Endothelial cell of umbilical vein (primary cell): ENCODE data around the gene HCFC1. TPM values are rescaled to one million over a fixed set of nuclear protein-coding genes. Genes with fewer than 3 reads are reported as not detected.

Experiments used
- BruUV-seq: library from RNA; stranded (reverse); fragments of 400-500 nt; replicated peaks from 2 replicates; lab custom pipeline; 2021; lab: Mats Ljungman, UMichigan
- CTCF ChIA-PET: fragments of 300-600, 350-600 bp; sonication (Branson Sonifier 250); formaldehyde crosslinking; loops from one replicate; lab custom pipeline; 2021; ENCODE audit warnings: antibody characterized with exemption, inconsistent platforms; lab: Charles Lee
- POLR2A ChIA-PET: fragments of 300-600, 350-600 bp; sonication (Branson Sonifier 250); formaldehyde crosslinking; loops from one replicate; lab custom pipeline; 2021; ENCODE audit warnings: antibody characterized with exemption, inconsistent platforms; lab: Charles Lee
- DNase-seq: peaks from one replicate; pipeline ENCODE4 v3.0.0-alpha.2; 2011; ENCODE audit warnings: low read depth, low spot score
- FAIRE-seq: peaks from 2 replicates; lab custom pipeline; 2011; peaks lifted over from hg19 to GRCh38; lab: Jason Lieb, UNC
- H2AFZ ChIP-seq: 2 replicates; pipeline ENCODE4 v1.6.0; 2012; ENCODE audit warnings: low read depth, low read length, control low read depth, inconsistent platforms
- H3K27ac ChIP-seq: 2 replicates; pipeline ENCODE4 v1.5.1; 2011; ENCODE audit warnings: low read depth, mild to moderate bottlenecking, control low read depth, low read length, moderate library complexity; ENCODE audit not compliant: insufficient read depth
- H3K27me3 ChIP-seq, 2 experiments: 2 replicates each; pipeline versions ENCODE4 v1.6.0 to v1.6.1; 2011; ENCODE audit warnings: low read length in 2 of 2, mixed read lengths in 1 of 2; ENCODE audit not compliant: control insufficient read depth in 2 of 2, insufficient read depth in 2 of 2
- H3K36me3 ChIP-seq, 2 experiments: 2 replicates in 1 of 2; 3 replicates in 1 of 2; pipeline ENCODE4 v1.5.1; 2011; ENCODE audit warnings: low read length in 2 of 2, mild to moderate bottlenecking in 1 of 2, moderate library complexity in 1 of 2; ENCODE audit not compliant: control insufficient read depth in 2 of 2, insufficient read depth in 2 of 2; ENCODE audit errors: extremely low read depth in 1 of 2
- H3K4me1 ChIP-seq: 3 replicates; pipeline ENCODE4 v1.5.1; 2011; ENCODE audit warnings: mild to moderate bottlenecking, low read length; ENCODE audit not compliant: control insufficient read depth, insufficient read depth; ENCODE audit errors: extremely low read depth
- H3K4me2 ChIP-seq: 2 replicates; pipeline ENCODE4 v1.6.1; 2011; ENCODE audit warnings: low read length, control low read depth, mixed read lengths; ENCODE audit not compliant: insufficient read depth
- H3K4me3 ChIP-seq, 3 experiments: fragments of 200-600 bp in 1 of 3; sonication (generic), shearing (Covaris generic) in 1 of 3; replicated peaks in 1 of 3; 2 replicates each; pipeline ENCODE4 v1.5.1; 2011 to 2016; ENCODE audit warnings: control low read depth in 3 of 3, low read length in 3 of 3, mild to moderate bottlenecking in 2 of 3, inconsistent platforms in 1 of 3, low read depth in 1 of 3, moderate library complexity in 1 of 3; ENCODE audit not compliant: insufficient read depth in 1 of 3
- H3K79me2 ChIP-seq: 2 replicates; pipeline ENCODE4 v1.6.0; 2012; ENCODE audit warnings: low read length, inconsistent platforms; ENCODE audit not compliant: control insufficient read depth, insufficient read depth
- H3K9ac ChIP-seq: replicated peaks from 2 replicates; pipeline ENCODE3; 2011; ENCODE audit warnings: low read length, control low read depth; ENCODE audit not compliant: insufficient read depth; ENCODE audit errors: extremely low read depth
- H3K9me1 ChIP-seq: replicated peaks from 3 replicates; pipeline ENCODE4 v1.6.0; 2011; ENCODE audit warnings: mild to moderate bottlenecking, low read length; ENCODE audit not compliant: control insufficient read depth, insufficient read depth; ENCODE audit errors: extremely low read depth
- H3K9me3 ChIP-seq: replicated peaks from 2 replicates; pipeline ENCODE4 v1.5.1; 2012; ENCODE audit warnings: low read length, inconsistent platforms; ENCODE audit not compliant: control insufficient read depth, insufficient read depth
- H4K20me1 ChIP-seq: replicated peaks from 2 replicates; pipeline ENCODE3; 2011; ENCODE audit warnings: mild to moderate bottlenecking, low read length; ENCODE audit not compliant: control insufficient read depth, insufficient read depth; ENCODE audit errors: extremely low read depth
- JUN ChIP-seq: IDR thresholded peaks from 2 replicates; pipeline ENCODE4 v1.6.1; 2011; ENCODE audit warnings: borderline replicate concordance, low read depth; ENCODE audit not compliant: insufficient read length, insufficient read depth
- MYC ChIP-seq: IDR thresholded peaks from one replicate; pipeline ENCODE4 v1.6.1; 2011; ENCODE audit warnings: mild to moderate bottlenecking, low read depth, low read length
- POLR2A ChIP-seq: IDR thresholded peaks from 2 replicates; pipeline ENCODE4 v1.6.1; 2012; ENCODE audit warnings: low read depth, mild to moderate bottlenecking, control low read depth, low read length
- POLR2AphosphoS5 ChIP-seq: IDR thresholded peaks from 2 replicates; pipeline ENCODE4 v1.6.1; 2012; ENCODE audit warnings: low read depth, mild to moderate bottlenecking, control low read depth, low read length, moderate library complexity; ENCODE audit not compliant: insufficient read depth
- dilution Hi-C: fragments of 300-500 bp; cut with MboI; formaldehyde crosslinking; loops from one replicate; pipeline ENCODE4 v1.15.0; 2019; ENCODE audit warnings: low sequenced_read_pairs; ENCODE audit not compliant: extremely low pct_ligation_motif_present
- intact Hi-C: fragments of 100-400 bp; cut with micrococcal nuclease; formaldehyde crosslinking; loops from one replicate; pipeline ENCODE4 v1.10.0; 2022
- polyA plus RNA-seq, 4 experiments: library from polyadenylated mRNA; depleted of rRNA in 3 of 4; stranded (reverse) in 3 of 4; unstranded in 1 of 4; fragments of >200 nt; gene quantifications; 2 replicates each; pipeline versions ENCODE4 v1.2.1 to v1.2.3, GENCODE V29; 2011 to 2012; ENCODE audit warnings: missing spikeins in 1 of 4
- total RNA-seq: library from RNA; stranded (reverse); gene quantifications from 2 replicates; pipeline ENCODE4 v1.2.3, GENCODE V29; 2021
- TF ChIP-seq, protein P1 (sequence below), 2 donors: IDR thresholded peaks; 1 replicate in 1 of 2; 2 replicates in 1 of 2; pipeline ENCODE4 v1.5.1; 2011; ENCODE audit warnings: low read length in 2 of 2, mild to moderate bottlenecking in 2 of 2, moderate library complexity in 2 of 2, control low read depth in 1 of 2, inconsistent platforms in 1 of 2, low read depth in 1 of 2; ENCODE audit not compliant: insufficient read depth in 1 of 2; ENCODE audit errors: extremely low read depth in 1 of 2

HCFC1 gene
- total and polyA plus RNA-seq, 2 donors (not counting 3 experiments of a cell fraction or from before 2014, with no cell fraction given) = 15.9 to 85.9 TPM

DNA sequence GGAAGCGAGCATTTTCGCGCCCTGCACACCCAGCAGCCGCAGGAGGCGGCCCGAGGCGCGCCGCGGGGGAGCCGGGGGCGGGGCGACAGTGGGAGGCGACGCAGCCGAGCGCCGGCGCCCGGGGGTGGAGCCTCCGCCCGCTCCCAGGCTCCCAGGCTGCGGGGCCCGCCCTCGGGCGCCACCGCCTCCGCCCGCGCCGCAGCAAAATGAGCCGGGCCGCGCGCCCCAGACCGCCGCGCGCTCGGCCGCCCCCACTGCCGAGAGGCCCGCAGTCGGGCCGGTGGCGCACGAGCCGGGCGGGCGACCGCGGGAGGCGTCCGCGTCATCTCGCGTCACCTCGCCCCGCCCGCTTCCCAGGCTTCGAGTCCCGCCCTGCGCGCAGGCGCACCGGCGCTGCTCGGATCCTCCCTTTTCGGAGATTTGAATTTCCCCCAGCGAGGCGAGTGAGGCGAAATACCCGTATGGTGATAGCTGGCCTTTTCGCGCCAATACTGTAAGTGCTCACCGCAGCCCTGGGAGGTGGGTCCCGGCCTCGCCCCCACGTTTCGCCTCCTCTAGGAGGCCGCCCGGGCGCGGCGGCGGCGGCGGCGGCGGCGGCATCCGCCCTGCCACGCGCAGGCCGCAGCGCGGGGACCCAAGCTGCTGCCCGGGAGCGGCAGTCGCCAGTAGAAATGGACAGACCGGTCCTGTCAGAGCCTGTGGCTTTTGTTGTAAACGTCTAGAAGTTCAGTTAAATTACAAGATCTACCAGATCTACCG, 929 bp upstream of the HCFC1 start, which contains the start of gene TMEM187:
Gene TMEM187 (plus strand): TSS at position 387 of the 759 bp plus-strand sequence. CDS start 9,309 bp downstream, outside the sequence.
- peaks cover 37% of the 10 kb centered on the region for H3K4me1 ChIP-seq
- intact Hi-C loops = loop anchor here (1.0 kb wide), 3 partner anchors 13 to 47 kb away; partner anchors contain the start of gene IRAK1
- no peaks in the 10 kb centered on the region for H3K9me3 ChIP-seq
- no peaks in the 10 kb centered on the region for H3K36me3 ChIP-seq
- peak within 1 kb of the TSS; percentile 98 for H3K27ac ChIP-seq
- no peaks in the 10 kb centered on the region for H3K9me1 ChIP-seq
- no TSS peak for BruUV-seq
- no peak within 1 kb of the TSS for H2AFZ ChIP-seq
- peak within 1 kb of the TSS; percentile 97 for H3K9ac ChIP-seq
- TF ChIP-seq POLR2AphosphoS5 (peak; percentile 69), JUN (no peak), MYC (no peak), POLR2A (peak; percentile 47)
- TF ChIP-seq, protein P1, sequence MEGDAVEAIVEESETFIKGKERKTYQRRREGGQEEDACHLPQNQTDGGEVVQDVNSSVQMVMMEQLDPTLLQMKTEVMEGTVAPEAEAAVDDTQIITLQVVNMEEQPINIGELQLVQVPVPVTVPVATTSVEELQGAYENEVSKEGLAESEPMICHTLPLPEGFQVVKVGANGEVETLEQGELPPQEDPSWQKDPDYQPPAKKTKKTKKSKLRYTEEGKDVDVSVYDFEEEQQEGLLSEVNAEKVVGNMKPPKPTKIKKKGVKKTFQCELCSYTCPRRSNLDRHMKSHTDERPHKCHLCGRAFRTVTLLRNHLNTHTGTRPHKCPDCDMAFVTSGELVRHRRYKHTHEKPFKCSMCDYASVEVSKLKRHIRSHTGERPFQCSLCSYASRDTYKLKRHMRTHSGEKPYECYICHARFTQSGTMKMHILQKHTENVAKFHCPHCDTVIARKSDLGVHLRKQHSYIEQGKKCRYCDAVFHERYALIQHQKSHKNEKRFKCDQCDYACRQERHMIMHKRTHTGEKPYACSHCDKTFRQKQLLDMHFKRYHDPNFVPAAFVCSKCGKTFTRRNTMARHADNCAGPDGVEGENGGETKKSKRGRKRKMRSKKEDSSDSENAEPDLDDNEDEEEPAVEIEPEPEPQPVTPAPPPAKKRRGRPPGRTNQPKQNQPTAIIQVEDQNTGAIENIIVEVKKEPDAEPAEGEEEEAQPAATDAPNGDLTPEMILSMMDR (IDR thresholded peaks at IDR 0.05; ENCODE audit: extremely low read depth in 1 of 2, insufficient read depth in 1 of 2, low read depth in 1 of 2, low read length in 2 of 2) = no peak
- ChIA-PET CTCF (interaction anchor here (1.2 kb wide), 1 partner anchor 41 kb away, joined by 3 read pairs; no protein-coding TSS in a partner anchor), POLR2A (no interaction called here)
- H3K27me3 ChIP-seq = no peaks in the 10 kb centered on the region
- peak within 1 kb of the TSS; percentile 73 for H3K4me2 ChIP-seq
- H4K20me1 ChIP-seq = no peaks in the 10 kb centered on the region
- FAIRE-seq = no peak
- H3K4me3 ChIP-seq = peak within 1 kb of the TSS; percentile 47 to 76 (median 74)
- peaks cover 37% of the 10 kb centered on the region for H3K79me2 ChIP-seq
- dilution Hi-C loops = no loop called here
- peak; percentile 79 for DNase-seq
